Measurements from ENCODE around the gene TSPEAR.

DNA sequence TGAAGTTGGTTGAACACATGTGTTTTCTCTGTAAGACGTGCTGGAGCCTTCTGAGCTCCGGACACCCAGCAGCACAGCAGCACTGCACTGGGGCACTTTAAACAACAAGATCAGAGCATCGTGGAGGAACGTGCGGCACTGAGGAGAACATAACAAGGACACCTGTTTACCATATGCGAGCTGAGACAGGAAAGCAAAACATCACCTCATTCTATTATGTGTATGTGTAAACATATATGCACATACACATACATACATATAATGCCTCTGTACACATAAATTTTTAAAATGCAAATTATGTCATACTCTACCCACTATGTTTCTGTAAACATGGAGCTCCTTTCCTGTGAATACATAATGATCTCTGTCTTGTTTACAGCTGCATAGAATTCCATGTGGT is 115.8 kb downstream of the TSPEAR start:
- TF ChIP-seq POLR2A (IDR thresholded peaks at IDR 0.05; ENCODE audit: low read depth, low read length): no peak
- no peak for TF ChIP-seq TAF1 (IDR thresholded peaks at IDR 0.05; ENCODE audit: low read depth, low read length)
- no peak for TF ChIP-seq POLR2AphosphoS5 (IDR thresholded peaks at IDR 0.05; ENCODE audit: low read depth, low read length)
- TF ChIP-seq SPI1 (IDR thresholded peaks at IDR 0.05; ENCODE audit: low read depth, low read length): no peak
- no peak for TF ChIP-seq PAX5 (IDR thresholded peaks at IDR 0.05; ENCODE audit: insufficient read depth, low read length, severe bottlenecking)
